GM18499 (cell line): ENCODE results near the gene RMND1.
"Not testable (repeated sequence)": the region's sequence is repeated elsewhere in the genome, so short reads cannot be mapped to it uniquely, and the experiment has no call there.

Experiments used
- ATAC-seq: cut with Tn5 transposase; IDR thresholded peaks from one replicate; pipeline ENCODE4 v1.9.1; 2021; ENCODE audit warnings: moderate number of reproducible peaks; ENCODE audit not compliant: insufficient read depth, unreplicated experiment

Gene RMND1

GRCh38 chr6:151451950-151452749 lies at the start of gene RMND1:
TSS of gene RMND1 (minus strand) at chr6:151452126. CDS start at chr6:151445811, 6,315 bp downstream.
- peak; percentile 86 for ATAC-seq

- ATAC-seq = no peak
Measured at GRCh38 chr6:151499551-151499950, 47.6 kb upstream of the RMND1 start.

GRCh38 chr6:151498327-151498726 lies 46.4 kb upstream of the RMND1 start:
- peak; percentile 93 for ATAC-seq

GRCh38 chr6:151497905-151498304 lies 46.0 kb upstream of the RMND1 start:
- ATAC-seq = no peak

GRCh38 chr6:151495380-151495779 lies 43.5 kb upstream of the RMND1 start:
- no peak for ATAC-seq

GRCh38 chr6:151494936-151495320 lies 43.0 kb upstream of the RMND1 start:
- ATAC-seq = no peak

- ATAC-seq = no peak
Measured at GRCh38 chr6:151494235-151494935, 42.5 kb upstream of the RMND1 start.

- ATAC-seq = no peak
Measured at GRCh38 chr6:151493804-151494234, 41.9 kb upstream of the RMND1 start, which contains the start of gene CCDC170. TSS of gene CCDC170 (plus strand) at chr6:151494017. CDS start at chr6:151494129, 112 bp downstream.

GRCh38 chr6:151493161-151493803 lies 41.4 kb upstream of the RMND1 start:
- ATAC-seq = no peak

- no peak for ATAC-seq
Measured at GRCh38 chr6:151490996-151491395, 39.1 kb upstream of the RMND1 start.

- ATAC-seq = no peak
Measured at GRCh38 chr6:151488226-151488625, 36.3 kb upstream of the RMND1 start.

GRCh38 chr6:151483994-151484393 lies 32.1 kb upstream of the RMND1 start:
- no peak for ATAC-seq

GRCh38 chr6:151482290-151482689 lies 30.4 kb upstream of the RMND1 start:
- ATAC-seq = no peak

- ATAC-seq = no peak
Measured at GRCh38 chr6:151481786-151482185, 29.9 kb upstream of the RMND1 start.

GRCh38 chr6:151478670-151479069 lies 26.7 kb upstream of the RMND1 start:
- ATAC-seq = no peak

GRCh38 chr6:151477726-151478125 lies 25.8 kb upstream of the RMND1 start:
- no peak for ATAC-seq

GRCh38 chr6:151475653-151476523 lies 24.0 kb upstream of the RMND1 start:
- ATAC-seq = no peak

- ATAC-seq = no peak
Measured at GRCh38 chr6:151464702-151465101, 12.8 kb upstream of the RMND1 start.

GRCh38 chr6:151461673-151462072 lies 9.7 kb upstream of the RMND1 start:
- ATAC-seq = no peak

- ATAC-seq = not testable (repeated sequence)
Measured at GRCh38 chr6:151455751-151456398, 3.9 kb upstream of the RMND1 start.
